ENCODE data around the gene FBXL20.
"Not testable (repeated sequence)": the region's sequence is repeated elsewhere in the genome, so short reads cannot be mapped to it uniquely, and the experiment has no call there.

The FBXL20 gene

GRCh38 chr17:39332092-39332491 lies 69.3 kb downstream of the FBXL20 start:
- peaks cover 16 to 24% of the 10 kb centered on the region in 2 donors for H3K4me1 Mint-ChIP-seq
- DNase-seq (no peak), ATAC-seq (replicated peaks) (no peak)
- H3K27ac Mint-ChIP-seq = no peak overlapping the region
- no peaks in the 10 kb centered on the region for H3K9me3 Mint-ChIP-seq
- no peaks in the 10 kb centered on the region for H3K27me3 Mint-ChIP-seq
- H3K36me3 Mint-ChIP-seq = peaks cover 7 to 8% of the 10 kb centered on the region in 2 donors
- no peak overlapping the region for H3K4me3 Mint-ChIP-seq

GRCh38 chr17:39328815-39329214 lies 72.6 kb downstream of the FBXL20 start:
- Mint-ChIP-seq H3K27me3 (no peaks in the 10 kb centered on the region), H3K36me3 (peaks cover 5 to 8% of the 10 kb centered on the region in 2 donors), H3K4me1 (peaks cover 12 to 20% of the 10 kb centered on the region in 2 donors), H3K27ac (peak overlapping the region; percentile 25), H3K9me3 (no peaks in the 10 kb centered on the region), H3K4me3 (no peak overlapping the region)
- no peak for DNase-seq
- ATAC-seq (replicated peaks) = no peak

- Mint-ChIP-seq H3K27ac (no peak overlapping the region), H3K4me3 (no peak overlapping the region), H3K4me1 (peaks cover 14 to 30% of the 10 kb centered on the region in 2 donors), H3K36me3 (peaks cover 0 to 1% of the 10 kb centered on the region in 2 donors), H3K9me3 (no peaks in the 10 kb centered on the region), H3K27me3 (no peaks in the 10 kb centered on the region)
- ATAC-seq (replicated peaks) (no peak), DNase-seq (no peak)
These were observed 74.3 kb downstream of the FBXL20 start for GRCh38 chr17:39327109-39327508.

GRCh38 chr17:39325528-39326240 lies 75.7 kb downstream of the FBXL20 start:
- DNase-seq (no peak), ATAC-seq (replicated peaks) (peak; percentile 55 to 77)
- Mint-ChIP-seq H3K9me3 (no peaks in the 10 kb centered on the region), H3K27me3 (no peaks in the 10 kb centered on the region), H3K36me3 (peaks cover 0 to 1% of the 10 kb centered on the region in 2 donors), H3K4me1 (peaks cover 12 to 30% of the 10 kb centered on the region in 2 donors), H3K4me3 (peak overlapping the region in 1 of 2 donors; percentile 21), H3K27ac (peak overlapping the region; percentile 84)

GRCh38 chr17:39318636-39319035 lies 82.8 kb downstream of the FBXL20 start:
- Mint-ChIP-seq H3K4me3 (no peak overlapping the region), H3K36me3 (peaks cover 4 to 6% of the 10 kb centered on the region in 2 donors), H3K9me3 (no peaks in the 10 kb centered on the region), H3K27ac (no peak overlapping the region), H3K27me3 (no peaks in the 10 kb centered on the region), H3K4me1 (peaks cover 2 to 9% of the 10 kb centered on the region in 2 donors)
- DNase-seq (no peak), ATAC-seq (replicated peaks) (no peak)

GRCh38 chr17:39306509-39307212 lies 94.8 kb downstream of the FBXL20 start:
- H3K9me3 Mint-ChIP-seq = no peaks in the 10 kb centered on the region
- peaks cover 4% of the 10 kb centered on the region in 2 donors for H3K36me3 Mint-ChIP-seq
- peak; percentile 14 to 48 for ATAC-seq (replicated peaks)
- H3K4me3 Mint-ChIP-seq = peak overlapping the region; percentile 44 to 58
- H3K4me1 Mint-ChIP-seq = peaks cover 17 to 43% of the 10 kb centered on the region in 2 donors
- H3K27ac Mint-ChIP-seq = peak overlapping the region; percentile 80
- no peaks in the 10 kb centered on the region for H3K27me3 Mint-ChIP-seq
- DNase-seq = no peak

- ATAC-seq (replicated peaks) (no peak), DNase-seq (no peak)
- H3K36me3 Mint-ChIP-seq = peaks cover 5 to 7% of the 10 kb centered on the region in 2 donors
- H3K27ac Mint-ChIP-seq = peak overlapping the region; percentile 80
- peaks cover 19 to 50% of the 10 kb centered on the region in 2 donors for H3K4me1 Mint-ChIP-seq
- H3K9me3 Mint-ChIP-seq = no peaks in the 10 kb centered on the region
- no peaks in the 10 kb centered on the region for H3K27me3 Mint-ChIP-seq
- H3K4me3 Mint-ChIP-seq = peak overlapping the region; percentile 44 to 58
These were observed 95.4 kb downstream of the FBXL20 start for GRCh38 chr17:39305978-39306377.

GRCh38 chr17:39304188-39304587 lies 97.2 kb downstream of the FBXL20 start:
- no peak for ATAC-seq (replicated peaks)
- Mint-ChIP-seq H3K27ac (no peak overlapping the region), H3K4me1 (peaks cover 19 to 54% of the 10 kb centered on the region in 2 donors), H3K36me3 (peaks cover 10 to 12% of the 10 kb centered on the region in 2 donors), H3K9me3 (no peaks in the 10 kb centered on the region), H3K27me3 (no peaks in the 10 kb centered on the region), H3K4me3 (no peak overlapping the region)
- no peak for DNase-seq

- Mint-ChIP-seq H3K4me1 (no peaks in the 10 kb centered on the region), H3K36me3 (peaks cover 9 to 12% of the 10 kb centered on the region in 2 donors), H3K4me3 (no peak overlapping the region), H3K9me3 (no peaks in the 10 kb centered on the region), H3K27me3 (no peaks in the 10 kb centered on the region), H3K27ac (no peak overlapping the region)
- no peak for ATAC-seq (replicated peaks)
- no peak for DNase-seq
These were observed 107.4 kb downstream of the FBXL20 start for GRCh38 chr17:39294060-39294459.

- H3K9me3 Mint-ChIP-seq; H3K4me3 Mint-ChIP-seq; H3K27ac Mint-ChIP-seq; H3K36me3 Mint-ChIP-seq; H3K4me1 Mint-ChIP-seq; DNase-seq; H3K27me3 Mint-ChIP-seq; ATAC-seq (replicated peaks): not testable (repeated sequence)
These were observed 108.9 kb downstream of the FBXL20 start for GRCh38 chr17:39292546-39292945.

GRCh38 chr17:39286513-39286912 lies 114.9 kb downstream of the FBXL20 start:
- H3K27me3 Mint-ChIP-seq; H3K4me1 Mint-ChIP-seq; H3K27ac Mint-ChIP-seq; DNase-seq; H3K9me3 Mint-ChIP-seq; H3K36me3 Mint-ChIP-seq; H3K4me3 Mint-ChIP-seq; ATAC-seq (replicated peaks): not testable (repeated sequence)

- no peaks in the 10 kb centered on the region for H3K4me1 Mint-ChIP-seq
- peaks cover 0 to 3% of the 10 kb centered on the region in 2 donors for H3K36me3 Mint-ChIP-seq
- DNase-seq (no peak), ATAC-seq (replicated peaks) (no peak)
- no peak overlapping the region for H3K27ac Mint-ChIP-seq
- no peaks in the 10 kb centered on the region for H3K27me3 Mint-ChIP-seq
- H3K4me3 Mint-ChIP-seq = no peak overlapping the region
- H3K9me3 Mint-ChIP-seq = no peaks in the 10 kb centered on the region
These were observed 116.7 kb downstream of the FBXL20 start for GRCh38 chr17:39284685-39285084.

GRCh38 chr17:39283896-39284295 lies 117.5 kb downstream of the FBXL20 start:
- ATAC-seq (replicated peaks) (no peak), DNase-seq (no peak)
- Mint-ChIP-seq H3K36me3 (peaks cover 0 to 3% of the 10 kb centered on the region in 2 donors), H3K4me1 (no peaks in the 10 kb centered on the region), H3K27me3 (no peaks in the 10 kb centered on the region), H3K4me3 (no peak overlapping the region), H3K27ac (no peak overlapping the region), H3K9me3 (no peaks in the 10 kb centered on the region)

GRCh38 chr17:39283098-39283497 lies 118.3 kb downstream of the FBXL20 start:
- ATAC-seq (replicated peaks) (no peak), DNase-seq (no peak)
- Mint-ChIP-seq H3K27me3 (no peaks in the 10 kb centered on the region), H3K36me3 (peaks cover 0 to 3% of the 10 kb centered on the region in 2 donors), H3K27ac (no peak overlapping the region), H3K9me3 (no peaks in the 10 kb centered on the region), H3K4me1 (no peaks in the 10 kb centered on the region), H3K4me3 (no peak overlapping the region)

GRCh38 chr17:39281806-39282205 lies 119.6 kb downstream of the FBXL20 start:
- Mint-ChIP-seq H3K27me3 (no peaks in the 10 kb centered on the region), H3K4me3 (no peak overlapping the region), H3K27ac (no peak overlapping the region), H3K4me1 (peaks cover 6 to 9% of the 10 kb centered on the region in 2 donors), H3K36me3 (peaks cover 0 to 10% of the 10 kb centered on the region in 2 donors), H3K9me3 (no peaks in the 10 kb centered on the region)
- ATAC-seq (replicated peaks) (no peak), DNase-seq (no peak)
